GM03348 (cell line): ENCODE results near the gene SLC22A13.
"Not testable (repeated sequence)": the region's sequence is repeated elsewhere in the genome, so short reads cannot be mapped to it uniquely, and the experiment has no call there.

Experiments used
- DNase-seq: peaks from one replicate; pipeline ENCODE4 v3.0.0; 2012; ENCODE audit warnings: low spot score

SLC22A13 gene

DNA sequence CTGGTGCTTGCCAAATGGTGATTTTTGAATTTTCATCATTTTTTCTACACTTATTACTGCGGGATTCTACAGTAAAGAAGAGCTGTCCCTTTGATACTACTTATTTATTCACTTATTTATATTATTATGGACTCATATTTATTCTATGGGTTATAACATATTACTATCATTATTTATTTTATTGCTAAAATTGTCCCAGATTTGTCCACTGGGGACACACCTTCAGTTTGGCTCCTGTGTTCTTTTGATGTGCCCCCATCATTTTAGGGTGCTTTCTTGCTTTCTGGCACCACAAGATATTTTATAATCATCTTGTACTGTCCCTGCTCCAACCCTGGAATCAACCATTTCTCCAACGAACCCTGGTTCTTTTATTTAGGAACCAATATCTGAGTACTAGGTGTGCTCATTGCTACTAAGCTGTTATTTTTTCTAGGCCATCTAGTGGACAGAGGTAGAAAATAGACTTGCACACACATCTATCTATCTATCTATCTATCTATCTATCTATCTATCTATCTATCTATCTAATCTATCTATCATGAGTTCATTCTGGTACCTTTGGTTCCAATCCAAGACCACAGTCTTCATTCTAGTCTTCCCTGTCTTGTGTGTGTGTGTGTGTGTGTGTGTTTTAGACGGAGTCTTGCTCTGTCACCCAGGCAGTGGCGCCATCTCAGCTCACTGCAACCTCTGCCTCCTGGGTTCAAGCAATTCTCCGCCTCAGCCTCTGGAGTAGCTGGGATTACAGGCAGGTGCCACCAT is 32.5 kb downstream of the SLC22A13 start:
- peak; percentile 27 for DNase-seq

DNA sequence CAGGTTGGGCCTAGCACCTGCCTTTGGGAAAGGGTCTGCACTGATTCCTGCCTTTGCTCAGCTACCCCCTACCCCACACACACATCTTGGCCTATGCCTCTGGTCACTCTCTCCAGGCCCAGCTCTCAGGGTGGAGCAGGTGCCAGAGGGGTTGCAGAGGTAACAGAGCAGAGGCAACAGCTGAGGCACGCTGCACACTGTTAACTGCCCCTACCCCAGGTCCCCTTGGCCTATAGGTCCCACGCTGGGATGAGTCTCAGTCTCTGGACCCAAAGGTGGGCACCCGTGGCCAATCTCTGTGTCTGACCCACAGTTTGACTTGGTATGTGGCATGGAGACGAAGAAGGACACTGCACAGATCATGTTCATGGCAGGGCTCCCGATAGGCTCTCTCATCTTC is 41.3 kb downstream of the SLC22A13 start:
- no peak for DNase-seq

DNA sequence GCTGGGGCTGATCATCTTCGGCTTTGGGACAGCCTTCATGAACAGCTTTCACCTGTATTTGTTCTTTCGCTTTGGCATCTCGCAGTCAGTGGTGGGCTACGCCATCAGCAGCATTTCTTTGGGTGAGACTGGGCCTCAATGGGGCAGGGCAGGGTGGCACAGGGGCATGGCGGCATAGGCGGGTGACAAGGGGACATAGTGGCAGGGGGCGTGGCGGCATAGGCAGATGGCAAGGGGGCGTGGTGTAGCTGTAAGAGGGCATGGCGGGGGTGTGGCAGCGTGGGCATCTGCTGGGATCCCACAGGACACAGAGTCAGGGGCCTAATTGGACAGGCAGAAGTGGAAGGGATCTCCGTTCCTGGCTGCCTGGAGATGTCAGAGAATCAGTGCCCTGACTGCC is 42.0 kb downstream of the SLC22A13 start:
- no peak for DNase-seq

DNA sequence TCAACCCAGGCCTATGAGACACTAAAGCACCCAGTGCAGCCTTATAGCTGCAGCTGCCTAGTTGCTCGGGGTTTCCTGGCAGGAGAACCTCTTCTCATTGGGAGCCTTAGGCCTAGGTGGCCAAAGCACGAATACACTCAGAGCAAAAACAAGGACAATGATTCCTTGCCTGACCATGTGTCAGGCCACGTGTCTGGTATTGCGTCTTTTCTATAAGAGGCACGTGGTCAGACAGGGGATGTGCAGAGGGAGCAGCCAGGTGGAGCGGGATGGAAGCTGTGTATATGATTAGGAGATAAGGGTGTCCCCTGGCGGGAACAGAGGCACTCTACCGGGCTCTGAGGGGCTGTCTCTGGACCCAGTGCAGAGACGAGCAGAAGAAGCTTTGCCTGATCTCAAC is 42.8 kb downstream of the SLC22A13 start:
- no peak for DNase-seq

DNA sequence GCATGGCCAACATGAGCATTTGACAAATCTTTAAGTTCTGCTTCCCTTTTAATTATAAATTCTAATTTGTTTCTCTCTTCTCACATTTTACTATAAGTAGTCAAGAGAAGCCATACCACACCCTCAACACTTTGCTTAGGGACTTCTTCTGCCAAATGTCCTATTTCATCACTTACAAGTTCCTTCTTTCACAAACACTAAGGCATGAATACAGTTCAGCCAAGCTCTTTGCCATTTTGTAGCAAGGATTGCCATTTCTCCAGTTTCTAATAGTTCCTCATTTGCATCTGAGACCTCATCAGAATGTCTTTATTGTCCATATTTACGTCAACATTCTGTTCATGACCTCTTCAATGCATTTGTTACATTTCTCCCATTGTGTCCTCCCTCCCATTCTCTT is 45.9 kb downstream of the SLC22A13 start:
- no peak for DNase-seq

DNA sequence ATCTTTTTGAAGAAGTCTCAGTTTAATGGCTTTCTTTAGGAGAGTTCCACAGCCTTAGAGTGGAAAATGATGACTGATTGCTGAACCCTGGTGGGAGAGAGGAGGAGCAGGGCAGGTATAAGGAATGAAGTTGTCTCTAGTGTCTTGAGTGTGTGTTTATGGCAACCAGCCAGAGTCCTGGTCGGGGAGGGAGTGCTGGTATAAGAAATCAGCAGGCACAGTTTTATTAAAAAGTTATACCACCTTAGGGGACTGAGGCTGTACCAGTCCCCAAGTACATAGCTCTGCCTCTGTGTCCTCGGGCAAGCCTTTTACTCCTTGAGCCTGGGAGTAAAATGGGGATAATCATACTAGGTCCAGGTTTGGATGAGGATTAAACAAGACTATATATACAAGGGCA is 46.3 kb downstream of the SLC22A13 start:
- DNase-seq, result no peak

DNA sequence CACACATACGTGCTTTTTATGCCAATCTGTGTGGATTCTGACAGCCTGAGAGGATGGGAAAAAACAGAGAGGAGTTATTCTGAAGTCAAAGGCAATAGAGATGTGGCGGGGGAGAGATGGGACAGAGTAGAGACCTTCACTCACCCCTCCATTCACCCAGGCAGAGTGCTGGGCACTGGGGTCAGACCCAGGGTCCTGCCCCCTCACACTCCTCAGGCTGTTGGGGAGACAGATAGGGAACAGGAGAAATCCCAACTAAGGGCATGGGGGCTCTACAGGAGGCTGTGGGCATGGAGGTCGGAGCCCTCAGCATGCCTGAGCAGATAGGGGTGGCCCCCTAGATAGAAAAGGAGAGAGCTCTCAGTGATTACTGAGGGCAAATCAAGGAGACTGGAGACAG is 46.7 kb downstream of the SLC22A13 start:
- DNase-seq, result no peak

DNA sequence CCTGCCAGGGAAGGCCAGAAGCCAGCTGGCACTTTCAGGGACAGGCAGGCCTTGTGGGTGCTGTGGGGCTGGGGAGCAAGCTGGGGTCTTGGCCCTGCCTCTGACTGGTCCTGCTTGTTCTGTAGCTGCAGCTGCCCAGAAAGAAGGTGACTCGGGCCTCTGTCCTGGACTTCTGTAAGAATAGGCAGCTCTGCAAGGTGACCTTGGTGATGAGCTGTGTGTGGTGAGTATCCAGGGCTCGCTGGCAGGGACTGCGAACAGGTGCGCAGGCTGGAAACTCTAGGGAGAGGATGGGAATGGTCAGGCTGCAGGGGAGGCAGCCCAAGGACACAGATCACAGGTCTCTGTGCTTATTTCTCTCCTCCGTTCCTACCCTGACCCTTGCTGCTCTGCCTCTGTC is 47.7 kb downstream of the SLC22A13 start:
- no peak for DNase-seq

DNA sequence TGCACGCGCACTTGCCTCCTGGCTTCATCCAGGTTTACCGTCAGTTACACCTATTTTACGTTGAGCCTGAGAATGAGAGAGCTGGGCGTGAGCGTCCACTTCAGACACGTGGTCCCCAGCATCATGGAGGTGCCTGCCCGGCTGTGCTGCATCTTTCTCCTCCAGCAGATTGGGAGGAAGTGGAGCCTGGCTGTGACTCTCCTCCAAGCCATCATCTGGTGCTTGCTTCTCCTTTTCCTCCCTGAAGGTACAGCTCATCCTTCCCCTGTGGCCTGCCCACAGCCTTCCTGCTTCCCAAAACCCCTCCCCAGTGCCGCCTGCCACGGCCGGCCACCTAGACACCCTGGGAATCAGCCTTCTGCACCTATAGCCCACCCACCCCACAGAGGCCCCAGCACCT is 48.1 kb downstream of the SLC22A13 start:
- no peak for DNase-seq

DNA sequence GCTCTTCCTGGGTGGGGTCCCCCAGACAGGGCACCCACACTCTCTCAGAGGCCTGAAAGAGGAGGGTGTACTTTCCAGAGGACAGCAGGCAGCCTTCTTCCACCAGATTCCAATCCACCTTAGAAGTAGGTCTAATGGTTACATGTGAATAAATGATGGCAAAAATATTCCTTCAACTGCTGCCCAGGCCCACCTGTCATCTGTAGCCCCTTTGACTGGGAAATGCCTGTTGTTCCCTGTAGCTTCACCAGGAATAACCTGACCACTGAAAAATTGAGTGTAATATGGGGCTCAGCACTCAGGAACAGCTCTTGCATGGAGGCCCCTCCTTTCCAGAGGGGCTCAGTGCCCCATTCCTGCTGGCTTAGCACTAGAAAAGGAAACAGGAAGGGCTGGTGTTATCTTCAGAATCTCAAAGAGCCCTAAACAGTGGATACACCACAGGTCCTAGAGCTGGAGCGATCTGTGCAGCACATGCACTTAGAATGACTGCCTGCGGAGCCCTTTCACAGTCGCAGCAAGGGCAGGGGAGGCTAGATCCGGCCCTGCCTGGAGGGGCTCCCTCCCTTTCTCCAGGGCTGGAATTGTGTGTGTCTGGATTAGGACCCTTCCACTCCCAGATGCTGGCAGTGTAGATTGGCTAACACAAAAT is 48.6 kb downstream of the SLC22A13 start:
- no peak for DNase-seq

DNA sequence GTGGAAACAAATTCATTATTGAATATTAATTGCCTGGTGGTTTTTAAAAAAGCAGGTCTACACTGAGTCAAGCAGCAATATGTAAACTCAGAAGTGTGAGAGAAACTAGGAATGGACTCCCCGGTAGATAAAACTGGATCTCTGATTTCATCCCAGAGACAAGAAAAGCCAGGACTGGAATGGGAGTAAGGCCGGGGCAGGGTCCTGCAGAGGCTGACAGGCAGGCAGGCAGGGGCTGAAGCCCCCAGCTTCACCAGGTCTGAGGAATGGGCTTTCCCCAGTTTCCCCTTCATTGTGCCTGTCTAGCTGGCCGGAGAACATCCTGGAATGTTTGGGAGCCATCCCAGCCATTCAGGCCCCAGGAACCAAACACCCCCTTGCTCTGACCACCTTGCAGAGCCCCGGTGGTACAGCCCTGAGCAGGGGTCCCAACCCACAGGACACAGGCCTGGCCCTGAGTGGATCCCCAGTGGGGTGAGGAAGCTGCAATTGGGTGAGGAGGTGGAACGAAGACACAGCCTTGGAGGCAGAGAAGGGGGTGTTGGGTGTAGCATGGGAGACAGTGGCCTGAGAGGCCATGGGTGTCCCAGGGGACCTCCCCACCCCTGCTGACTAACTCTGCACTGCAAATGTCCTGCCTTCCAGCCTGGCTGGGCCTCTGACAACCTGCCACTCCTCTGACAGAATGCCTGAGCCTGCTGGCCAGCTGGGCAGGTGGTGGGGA is 49.3 kb downstream of the SLC22A13 start:
- DNase-seq, result no peak

DNA sequence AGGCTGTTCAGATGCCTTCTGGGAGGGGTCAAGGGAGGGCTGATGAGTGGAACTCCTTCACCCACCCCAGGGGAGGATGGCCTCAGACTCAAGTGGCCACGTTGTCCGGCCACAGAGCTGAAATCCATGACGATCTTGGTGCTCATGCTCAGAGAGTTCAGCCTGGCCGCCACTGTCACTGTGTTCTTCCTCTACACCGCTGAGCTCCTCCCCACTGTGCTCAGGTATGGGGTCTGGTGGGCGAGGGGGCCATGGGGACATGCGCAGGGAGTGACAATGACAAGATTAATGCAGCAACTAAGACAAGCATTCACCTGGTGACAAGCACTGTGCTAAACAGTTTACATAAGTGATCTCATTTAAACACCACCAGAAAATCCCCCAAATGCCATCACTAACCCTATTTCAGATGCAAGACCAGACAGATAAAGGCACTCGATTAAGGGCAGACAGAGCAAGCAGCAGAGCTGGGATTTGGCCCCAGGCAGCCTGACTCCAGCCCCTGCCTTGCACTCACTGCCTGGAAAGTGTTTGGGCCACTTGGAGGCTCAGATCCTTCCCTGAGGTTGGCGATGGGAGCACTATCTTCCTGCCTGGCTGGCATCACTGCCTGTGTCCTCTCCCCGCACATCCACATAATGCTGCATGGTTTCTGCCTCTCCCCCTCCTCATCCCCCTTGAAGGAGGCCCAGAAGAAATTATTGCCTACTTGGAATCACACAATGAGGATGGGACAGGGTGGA is 50.0 kb downstream of the SLC22A13 start:
- DNase-seq, result no peak

DNA sequence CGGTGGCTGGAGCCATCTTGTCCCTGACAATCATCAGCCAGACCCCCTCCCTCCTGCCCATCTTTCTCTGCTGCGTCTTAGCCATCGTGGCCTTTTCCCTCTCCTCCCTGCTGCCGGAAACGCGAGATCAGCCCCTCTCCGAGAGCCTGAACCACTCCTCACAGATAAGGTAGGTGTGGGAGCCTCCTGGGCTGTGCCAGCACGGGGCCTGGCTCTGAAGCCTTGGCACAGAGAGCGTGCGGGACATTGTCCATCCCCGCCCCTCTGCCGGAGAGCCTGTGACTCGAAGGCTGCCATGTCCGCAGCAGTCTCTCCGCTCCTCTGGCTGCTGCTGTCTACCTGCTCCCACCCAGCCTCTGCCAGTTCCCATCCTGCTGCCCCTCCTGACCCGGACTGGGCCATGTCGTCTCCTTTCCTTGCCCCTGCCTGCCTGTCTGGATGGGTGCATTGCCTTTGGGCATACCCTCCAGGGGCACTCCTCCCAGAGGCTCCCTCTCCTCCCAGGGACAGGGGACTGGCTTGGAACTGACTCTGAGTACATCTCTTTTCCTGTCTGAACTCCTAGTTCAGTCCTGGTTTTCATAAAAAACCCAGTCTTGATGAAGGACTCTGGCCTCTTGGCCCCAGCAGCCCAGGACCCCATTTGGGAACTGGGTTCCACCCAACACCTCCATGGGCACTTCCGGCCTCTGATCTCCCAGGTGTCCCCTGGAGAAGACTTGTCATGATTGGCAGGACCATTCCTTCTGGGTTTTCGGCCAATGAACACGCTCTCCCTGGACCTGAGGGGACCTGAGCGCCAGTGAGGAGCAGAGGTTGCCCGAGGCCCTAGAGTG is 51.0 kb downstream of the SLC22A13 start:
- DNase-seq, result no peak

DNA sequence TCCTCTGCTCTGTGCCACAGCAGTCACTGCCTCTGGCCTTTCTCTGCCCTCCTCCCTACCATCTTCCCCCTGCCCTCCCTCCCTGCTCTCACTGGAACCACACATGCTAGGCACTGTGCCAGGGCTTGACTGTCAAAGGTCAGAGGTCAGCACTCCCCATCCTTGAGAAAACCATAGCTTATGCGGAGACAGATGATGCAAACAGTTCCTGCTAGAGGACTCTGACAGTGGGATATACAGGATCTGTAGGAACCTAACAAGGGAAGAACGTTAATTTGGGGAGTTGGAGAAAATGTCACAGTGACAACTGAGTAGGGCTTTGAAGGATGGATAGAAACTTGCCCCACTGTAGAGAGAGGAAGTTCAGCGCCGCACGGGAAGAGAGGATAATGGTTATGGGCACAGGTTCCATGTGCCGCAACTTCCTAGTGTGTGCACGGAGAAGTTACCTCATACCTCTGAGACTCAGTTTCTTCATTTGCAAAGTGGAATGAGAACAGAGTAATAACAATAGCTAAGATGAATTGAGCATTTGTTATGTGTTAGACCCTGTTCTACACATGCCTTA is 51.7 kb downstream of the SLC22A13 start:
- no peak for DNase-seq

DNA sequence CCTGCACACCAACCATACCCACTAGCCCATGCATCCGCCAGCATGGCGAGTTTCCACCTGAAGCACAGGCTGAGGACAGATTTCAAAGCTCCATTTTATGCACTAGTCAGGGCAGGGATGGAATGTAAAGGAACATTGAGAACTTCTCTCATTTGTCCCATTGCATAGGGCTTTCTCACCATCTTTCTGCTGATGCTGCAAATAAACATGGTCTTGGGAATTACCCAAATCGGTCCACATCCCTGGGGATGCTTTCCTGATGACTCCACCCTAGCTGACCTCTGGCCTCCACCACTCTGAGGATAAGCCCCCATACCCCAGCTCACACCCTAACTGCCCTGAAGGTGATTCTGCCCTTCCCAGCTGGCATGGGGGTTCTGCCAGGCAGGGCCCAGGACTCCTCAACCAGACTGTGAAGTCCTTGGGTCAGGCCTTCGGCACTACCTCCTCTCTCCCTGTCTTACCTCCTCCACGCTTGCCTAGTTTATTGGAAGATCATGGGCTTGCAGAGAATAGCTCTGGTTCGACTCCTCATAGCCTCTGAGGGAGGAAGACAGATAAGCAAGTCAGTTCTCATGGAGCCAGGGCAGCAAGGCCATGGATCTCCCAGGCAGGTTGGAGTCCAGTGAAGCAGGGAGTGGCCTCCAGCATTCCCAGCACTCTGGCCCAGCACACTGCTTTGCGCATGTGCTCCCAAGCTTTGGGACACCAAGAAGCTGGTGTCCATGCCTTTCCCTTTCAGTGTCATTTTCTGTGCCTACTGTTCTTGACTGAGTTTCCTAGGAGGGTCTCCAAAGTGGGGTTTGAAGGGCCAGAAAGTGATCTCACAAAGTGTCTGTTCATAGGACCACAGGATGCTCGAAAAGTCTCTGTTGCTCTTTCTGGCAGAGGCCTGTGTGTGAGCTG is 53.4 kb downstream of the SLC22A13 start:
- DNase-seq, result no peak

DNA sequence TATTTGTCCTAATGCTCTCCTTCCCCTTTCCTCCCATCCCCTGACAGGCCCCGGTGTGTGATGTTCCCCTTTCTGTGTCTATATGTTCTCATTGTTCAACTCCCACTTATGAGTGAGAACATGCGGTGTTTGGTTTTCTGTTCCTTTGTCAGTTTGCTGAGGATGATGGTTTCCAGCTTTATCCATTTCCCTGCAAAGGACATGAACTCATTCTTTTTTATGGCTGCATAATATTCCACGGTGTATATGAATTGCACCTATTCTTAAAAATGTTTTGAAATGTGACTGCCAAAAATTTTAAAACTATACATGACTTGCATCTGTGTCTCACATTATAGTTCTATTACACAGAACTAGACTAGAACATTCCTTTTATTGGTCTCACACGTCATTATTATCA is 55.0 kb downstream of the SLC22A13 start:
- DNase-seq, result not testable (repeated sequence)

DNA sequence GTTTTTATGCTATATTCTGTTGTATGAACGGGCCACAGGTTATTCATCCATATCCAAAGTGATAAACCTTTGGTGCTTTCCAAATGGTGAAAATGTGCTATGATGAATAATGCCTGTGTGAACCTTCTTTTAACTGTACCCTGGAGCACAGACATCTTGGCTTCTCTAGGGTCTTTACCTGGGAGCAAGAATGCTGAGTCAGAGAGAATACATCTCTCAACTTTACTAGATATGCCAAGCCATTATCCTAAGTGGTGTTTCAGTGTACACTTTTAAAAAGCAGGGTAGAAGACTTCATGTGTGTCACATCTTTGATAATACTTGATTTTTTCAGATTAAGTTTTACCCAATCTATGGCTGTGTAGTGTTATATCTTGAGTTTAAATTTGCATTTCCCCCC is 57.4 kb downstream of the SLC22A13 start:
- no peak for DNase-seq

DNA sequence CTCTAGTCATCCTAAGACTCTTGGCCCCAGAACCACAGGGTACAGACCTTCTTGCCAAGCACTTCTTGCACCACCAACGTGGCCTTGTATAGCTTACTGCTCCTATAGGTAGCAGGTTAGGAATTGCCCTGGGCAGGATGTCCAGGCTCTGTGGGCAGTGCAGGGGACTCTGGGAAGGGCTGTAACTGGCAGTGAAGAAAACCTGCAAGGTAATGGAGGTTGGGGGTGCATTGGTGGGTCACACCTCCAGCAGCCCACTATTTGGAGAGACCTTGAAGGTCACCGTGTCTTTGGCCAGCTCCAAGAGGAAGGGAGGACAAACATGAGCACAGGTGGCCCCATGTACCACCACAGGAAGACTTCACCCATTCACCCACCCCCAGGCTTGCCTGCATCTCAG is 59.6 kb downstream of the SLC22A13 start:
- no peak for DNase-seq

DNA sequence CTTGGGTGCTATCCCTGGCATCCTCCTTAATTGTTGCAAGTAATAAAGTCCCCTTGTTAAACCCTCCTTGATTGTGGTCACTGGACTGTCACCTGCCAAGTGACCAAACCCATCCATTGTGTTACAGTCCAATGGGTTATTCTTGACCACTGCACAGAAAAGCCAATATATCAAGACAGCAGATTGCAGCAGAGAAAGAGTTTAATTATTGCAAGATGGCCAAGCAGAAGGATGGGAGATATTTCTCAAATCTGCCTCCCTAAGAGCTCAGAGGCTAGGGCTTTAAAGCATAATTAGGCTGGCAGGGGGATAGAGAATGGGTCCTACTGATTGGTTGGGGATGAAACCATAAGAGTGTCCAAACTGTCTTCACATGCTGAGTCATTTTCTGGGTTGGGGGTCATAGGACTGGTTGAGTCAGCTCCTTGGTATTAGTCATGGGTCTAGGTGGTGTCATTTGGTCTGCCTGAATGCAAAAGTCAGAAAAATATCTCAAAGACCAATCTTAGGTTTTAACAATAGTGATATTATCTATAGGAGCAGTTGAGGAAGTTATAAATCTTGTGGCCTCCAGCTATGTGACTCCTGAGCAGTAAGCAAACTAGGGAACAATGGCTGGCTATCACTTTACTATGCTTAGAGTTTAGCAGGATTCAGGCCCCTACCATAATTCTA is 61.9 kb downstream of the SLC22A13 start:
- DNase-seq, result no peak
